PC-3 (cell line): Measurements from ENCODE around the gene ABCA3.

ENCODE experiments used
- EZH2 ChIP-seq: fragments of 300-600 bp; sonication (generic); IDR thresholded peaks from one replicate; pipeline ENCODE4 v1.6.1; 2017; ENCODE audit warnings: antibody characterized with exemption, mild to moderate bottlenecking, low read length; ENCODE audit not compliant: unreplicated experiment
- TF ChIP-seq, protein P1 (sequence below): fragments of 300-600 bp; sonication (generic); conservative IDR thresholded peaks from 2 replicates; pipeline ENCODE4 v1.5.1; 2017; ENCODE audit warnings: antibody characterized with exemption, low read depth, mild to moderate bottlenecking, low read length

GRCh38 chr16:2242598-2242997 is 97.9 kb downstream of the ABCA3 start:
- TF ChIP-seq, protein P1, sequence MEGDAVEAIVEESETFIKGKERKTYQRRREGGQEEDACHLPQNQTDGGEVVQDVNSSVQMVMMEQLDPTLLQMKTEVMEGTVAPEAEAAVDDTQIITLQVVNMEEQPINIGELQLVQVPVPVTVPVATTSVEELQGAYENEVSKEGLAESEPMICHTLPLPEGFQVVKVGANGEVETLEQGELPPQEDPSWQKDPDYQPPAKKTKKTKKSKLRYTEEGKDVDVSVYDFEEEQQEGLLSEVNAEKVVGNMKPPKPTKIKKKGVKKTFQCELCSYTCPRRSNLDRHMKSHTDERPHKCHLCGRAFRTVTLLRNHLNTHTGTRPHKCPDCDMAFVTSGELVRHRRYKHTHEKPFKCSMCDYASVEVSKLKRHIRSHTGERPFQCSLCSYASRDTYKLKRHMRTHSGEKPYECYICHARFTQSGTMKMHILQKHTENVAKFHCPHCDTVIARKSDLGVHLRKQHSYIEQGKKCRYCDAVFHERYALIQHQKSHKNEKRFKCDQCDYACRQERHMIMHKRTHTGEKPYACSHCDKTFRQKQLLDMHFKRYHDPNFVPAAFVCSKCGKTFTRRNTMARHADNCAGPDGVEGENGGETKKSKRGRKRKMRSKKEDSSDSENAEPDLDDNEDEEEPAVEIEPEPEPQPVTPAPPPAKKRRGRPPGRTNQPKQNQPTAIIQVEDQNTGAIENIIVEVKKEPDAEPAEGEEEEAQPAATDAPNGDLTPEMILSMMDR, result no peak
- no peak for TF ChIP-seq EZH2
